SHP77 (cell line): ENCODE measurements around the gene YLPM1.
A peak's percentile ranks its signal among the peaks of the same experiment; 100 is the strongest.

ENCODE experiments used
- DNase-seq, 2 experiments: peaks; one replicate each; lab custom pipeline; 2025; lab: John Stamatoyannopoulos, UW

YLPM1 gene

GRCh38 chr14:74843653-74844052 is 80.5 kb downstream of the YLPM1 start:
- DNase-seq: no peak

DNA sequence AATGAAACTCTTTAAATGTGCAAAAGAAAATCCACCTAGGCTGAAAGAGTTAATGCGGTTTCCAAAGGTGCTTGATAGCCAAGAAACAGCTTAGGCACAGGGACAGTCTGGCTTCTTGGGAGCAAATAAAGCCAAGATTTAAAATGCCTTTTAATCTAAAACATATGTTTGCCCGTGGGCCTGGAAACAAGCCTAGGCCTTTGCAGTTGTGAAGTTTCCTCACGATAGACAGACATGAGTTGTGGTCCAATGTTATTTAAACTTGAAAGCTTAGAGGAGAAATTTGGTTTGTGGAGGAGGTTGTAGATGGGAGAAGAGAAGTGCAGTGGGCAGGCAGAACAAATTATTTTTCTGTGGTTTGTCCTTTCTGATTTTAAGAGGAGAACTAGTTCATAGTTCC is 83.1 kb downstream of the YLPM1 start:
- DNase-seq: no peak

DNA sequence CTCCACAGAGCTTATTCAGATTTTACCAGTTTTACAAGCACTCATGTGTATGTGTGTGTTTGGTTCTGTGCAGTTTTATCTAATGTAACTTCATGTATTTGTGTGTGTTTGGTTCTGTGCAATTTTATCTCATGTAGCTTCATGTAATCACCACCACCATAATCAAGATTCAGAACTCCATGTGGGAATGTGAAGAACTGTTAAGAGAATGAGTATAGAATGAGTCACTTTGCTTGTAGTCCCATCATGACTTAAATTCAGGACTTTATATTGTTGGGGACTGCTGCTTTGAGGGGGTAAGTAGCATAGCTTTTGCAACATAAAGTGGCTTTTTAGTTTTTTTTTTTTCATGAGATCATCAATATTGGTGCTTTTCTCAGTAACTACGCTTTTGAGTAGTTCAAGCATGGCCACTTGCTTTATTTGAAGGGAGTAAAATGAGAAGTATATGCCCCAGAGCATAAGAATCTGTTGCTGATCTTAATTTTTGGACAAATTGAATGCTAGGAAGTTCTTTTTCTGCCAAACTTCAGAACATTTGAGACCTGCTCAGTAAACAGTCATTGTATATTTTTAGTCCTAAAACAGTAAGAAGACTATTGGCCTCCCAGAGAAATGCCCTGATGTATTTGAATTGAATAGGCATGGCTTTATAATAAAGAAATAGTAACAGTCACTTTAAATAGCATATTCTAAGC is 84.0 kb downstream of the YLPM1 start:
- DNase-seq: no peak

DNA sequence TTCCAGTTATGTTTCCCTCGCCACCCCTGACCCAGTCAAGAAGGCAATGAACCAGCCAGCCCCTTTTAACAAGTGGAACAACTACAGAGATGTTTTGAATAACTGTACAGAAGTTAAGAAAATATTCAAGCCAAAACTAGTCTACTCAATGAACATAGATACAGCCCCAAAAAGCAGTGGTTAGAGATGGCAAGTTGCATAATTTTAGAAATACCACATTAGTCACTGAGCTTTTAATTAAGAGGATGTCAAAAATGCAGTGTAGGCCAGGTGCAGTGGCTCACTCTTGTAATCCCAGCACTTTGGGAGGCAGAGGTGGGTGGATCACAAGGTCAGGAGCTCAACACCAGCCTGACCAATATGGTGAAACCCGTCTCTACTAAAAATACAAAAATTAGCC is 85.7 kb downstream of the YLPM1 start:
- no peak for DNase-seq

DNA sequence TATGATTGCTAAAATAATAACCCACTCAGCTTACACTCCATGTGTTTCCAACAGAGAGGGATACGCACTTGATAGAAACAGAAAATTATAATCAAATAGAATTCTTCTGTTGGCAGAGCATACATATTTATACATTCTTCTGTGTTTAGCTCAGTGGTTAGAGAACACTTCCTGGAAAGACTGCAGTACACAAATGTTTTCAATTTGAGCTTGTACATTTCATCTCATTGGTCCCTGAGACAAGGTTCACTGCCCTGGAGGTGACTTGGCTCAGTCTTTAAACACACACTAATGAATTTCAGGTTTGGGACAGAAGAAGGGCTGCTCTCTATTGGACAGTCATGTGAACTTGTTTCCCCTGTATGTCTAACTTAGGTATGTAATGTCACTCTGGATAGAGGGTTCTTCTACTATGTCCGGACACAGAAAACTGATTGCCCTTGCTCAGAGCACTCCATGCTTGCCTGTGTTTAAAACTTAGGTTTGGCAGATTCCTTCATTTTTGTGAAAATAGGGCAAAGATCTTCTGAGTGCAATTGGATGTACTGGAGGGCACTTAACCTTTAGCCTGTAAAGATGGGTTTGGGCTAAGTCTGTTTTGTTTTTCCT is 89.9 kb downstream of the YLPM1 start:
- no peak for DNase-seq

- no peak for DNase-seq
Observed at GRCh38 chr14:74853581-74853980, 90.5 kb downstream of the YLPM1 start.

DNA sequence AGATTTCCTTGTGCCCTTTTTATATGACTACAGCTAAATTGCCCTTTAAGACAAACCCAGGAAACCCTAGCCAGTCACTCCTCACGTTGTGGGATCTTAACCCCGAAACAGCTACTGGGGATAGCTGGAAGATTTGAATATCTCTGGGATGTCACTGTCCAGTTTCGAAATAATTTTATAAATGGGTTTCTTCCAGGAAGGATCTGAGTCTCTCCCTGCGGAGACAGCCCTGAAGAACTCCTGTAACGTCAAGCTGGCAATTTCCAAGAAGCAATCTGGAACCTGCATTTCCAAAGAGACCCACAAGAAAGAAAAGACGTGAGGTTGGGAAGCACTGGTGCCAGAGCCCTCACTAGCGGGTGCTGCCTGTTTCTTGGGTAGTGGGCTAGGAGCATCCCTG is 91.9 kb downstream of the YLPM1 start:
- DNase-seq: no peak

DNA sequence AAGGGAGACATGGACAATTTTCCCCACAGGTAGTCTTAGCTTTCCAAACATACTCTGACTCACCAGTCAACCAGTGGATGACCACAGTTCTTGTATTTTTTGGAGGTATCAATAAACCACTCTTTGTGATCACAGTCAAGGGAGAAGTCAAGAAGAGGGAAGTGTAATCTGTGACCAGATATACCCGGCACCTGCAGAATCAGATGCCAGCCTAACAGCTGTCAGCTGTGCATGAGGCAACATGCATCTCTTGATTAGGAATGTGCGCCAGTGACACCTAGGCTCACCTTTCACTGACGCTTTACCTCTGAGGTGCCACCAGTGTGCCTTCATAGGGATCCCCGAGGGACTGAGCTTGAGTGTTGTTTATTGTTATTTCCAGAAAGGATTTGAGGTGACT is 92.8 kb downstream of the YLPM1 start:
- DNase-seq: no peak

DNA sequence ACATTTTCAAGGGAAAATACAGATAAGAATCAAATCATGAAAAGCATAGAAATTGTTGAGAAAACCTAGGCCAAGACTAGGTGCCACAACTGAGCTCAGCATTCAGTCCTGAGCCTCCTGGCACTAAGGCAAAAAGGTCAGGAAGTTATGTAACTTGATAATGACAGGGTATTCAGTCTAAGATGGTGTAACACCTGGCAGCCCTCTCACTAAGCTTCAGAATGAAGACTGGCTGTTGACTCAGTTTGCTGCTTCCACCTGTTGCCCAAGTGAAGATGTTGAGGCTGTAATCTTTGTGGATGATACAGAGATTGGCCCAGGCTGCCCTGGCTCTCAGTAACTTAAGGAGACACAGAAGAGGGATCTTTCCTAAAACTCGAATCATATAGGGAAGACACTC is 93.2 kb downstream of the YLPM1 start:
- DNase-seq: no peak

GRCh38 chr14:74858022-74858421 is 94.9 kb downstream of the YLPM1 start:
- DNase-seq: no peak

DNA sequence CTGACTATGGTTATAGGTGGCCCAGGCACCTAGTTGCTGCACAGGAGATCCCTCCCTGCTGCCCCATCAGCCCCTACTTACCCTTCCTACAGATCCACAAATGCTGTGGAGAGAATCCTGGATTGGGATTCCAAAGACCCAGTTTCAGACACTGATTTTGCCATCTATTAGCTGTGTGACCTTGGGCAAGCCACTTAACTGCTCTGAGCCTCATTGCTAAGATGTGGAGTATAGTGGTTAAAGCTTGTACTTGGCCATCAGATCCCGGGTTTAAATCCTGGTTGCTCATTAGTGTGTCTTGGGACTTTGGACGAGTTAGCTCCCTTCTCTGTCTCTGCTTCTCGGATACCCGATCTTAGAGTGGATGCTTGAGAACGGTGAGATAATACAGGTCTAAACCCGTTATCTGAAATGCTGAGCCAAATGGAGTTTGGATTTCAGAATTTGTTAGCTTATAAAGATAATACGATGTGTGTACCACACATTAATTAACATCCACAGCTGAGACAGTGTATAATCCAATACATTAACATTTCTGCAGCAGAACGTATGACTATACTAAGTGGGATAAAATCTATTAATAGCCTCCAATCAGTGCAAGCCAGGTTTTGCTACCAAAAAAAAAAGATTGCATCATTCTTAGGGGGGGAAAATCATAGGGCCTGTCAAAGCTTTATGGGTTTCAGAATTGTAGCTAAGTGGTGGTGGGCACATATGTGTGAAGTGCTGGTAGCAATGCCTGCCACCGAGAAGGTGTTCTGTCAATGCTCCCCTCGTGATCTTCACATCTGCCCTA is 96.8 kb downstream of the YLPM1 start:
- DNase-seq: no peak

GRCh38 chr14:74860899-74861733 is 98.0 kb downstream of the YLPM1 start:
- DNase-seq: peak; percentile 63 to 79

DNA sequence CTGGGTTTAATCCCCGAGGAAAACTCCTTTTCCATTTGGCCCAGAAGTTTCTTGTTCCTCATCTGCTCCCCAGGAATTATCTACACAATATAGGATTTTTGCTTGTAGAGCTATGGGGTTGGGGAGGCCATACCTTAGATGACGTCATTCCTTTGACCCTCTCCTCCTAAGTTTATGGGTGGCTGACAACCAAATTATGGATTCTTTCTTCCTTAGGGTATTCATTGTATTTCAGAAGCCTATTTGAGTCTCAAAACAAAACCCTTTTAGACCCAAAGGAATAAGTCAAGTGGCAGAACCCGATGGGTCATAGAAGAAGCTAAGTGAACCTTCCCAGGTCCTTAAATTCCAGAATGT is 98.6 kb downstream of the YLPM1 start:
- DNase-seq: no peak

DNA sequence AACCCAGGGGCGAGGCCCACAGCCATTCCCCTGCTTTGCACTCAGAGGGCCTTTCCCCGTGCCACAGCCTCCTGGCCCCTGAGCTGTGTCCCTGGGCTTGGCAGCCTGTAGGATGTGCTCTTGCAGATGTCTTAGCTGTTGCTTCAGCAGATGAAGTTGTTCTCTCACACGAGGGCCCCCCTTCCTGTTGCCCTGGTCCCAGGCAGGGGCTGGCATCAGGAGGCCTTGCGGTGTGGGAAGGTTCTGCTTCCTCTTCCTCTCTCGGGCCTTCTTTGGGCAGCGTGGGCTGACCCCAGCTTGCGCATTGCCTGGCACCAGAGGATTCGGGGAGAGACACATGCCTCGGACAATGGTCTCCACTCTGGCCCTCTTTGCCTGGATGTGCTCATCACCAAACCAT is 100.2 kb downstream of the YLPM1 start:
- no peak for DNase-seq

DNA sequence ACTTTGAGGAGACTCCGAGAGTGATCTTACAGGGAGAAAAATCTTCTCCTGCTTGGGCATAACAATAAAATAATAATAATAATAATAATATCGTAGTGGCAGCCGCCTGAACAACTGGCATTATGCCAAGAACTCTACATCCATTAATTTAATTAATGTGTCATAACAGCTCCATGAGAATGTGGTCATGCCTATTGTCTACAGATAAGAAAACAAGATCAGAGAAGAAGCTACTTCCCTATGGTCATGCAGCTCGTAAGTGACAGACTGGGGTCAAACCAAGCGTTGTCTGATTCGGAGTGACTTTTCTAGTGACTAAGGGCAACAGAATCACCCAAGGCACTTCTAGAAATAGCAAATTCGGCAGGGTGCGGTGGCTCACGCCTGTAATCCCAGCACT is 101.1 kb downstream of the YLPM1 start:
- no peak for DNase-seq

- no peak for DNase-seq
Observed at GRCh38 chr14:74865156-74865555, 102.0 kb downstream of the YLPM1 start.

GRCh38 chr14:74866708-74867389 is 103.7 kb downstream of the YLPM1 start:
- DNase-seq: no peak

GRCh38 chr14:74867673-74868072 is 104.6 kb downstream of the YLPM1 start:
- DNase-seq: no peak

DNA sequence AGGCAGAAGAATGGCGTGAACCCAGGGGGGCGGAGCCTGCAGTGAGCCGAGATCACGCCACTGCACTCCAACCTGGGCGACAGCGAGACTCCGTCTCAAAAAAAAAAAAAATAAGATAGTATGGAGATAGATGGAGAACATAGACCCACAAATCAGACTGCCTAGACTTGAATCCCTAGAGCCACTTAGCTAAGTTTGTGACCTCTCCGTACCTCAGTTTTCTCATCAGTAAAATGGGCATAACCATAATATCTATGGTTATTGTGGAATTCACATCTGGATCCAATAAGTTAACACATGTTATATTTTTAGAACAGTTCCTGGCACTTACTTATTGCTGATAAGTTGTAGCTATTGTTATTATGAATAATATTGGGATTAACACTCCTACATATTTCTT is 105.6 kb downstream of the YLPM1 start:
- DNase-seq: no peak

DNA sequence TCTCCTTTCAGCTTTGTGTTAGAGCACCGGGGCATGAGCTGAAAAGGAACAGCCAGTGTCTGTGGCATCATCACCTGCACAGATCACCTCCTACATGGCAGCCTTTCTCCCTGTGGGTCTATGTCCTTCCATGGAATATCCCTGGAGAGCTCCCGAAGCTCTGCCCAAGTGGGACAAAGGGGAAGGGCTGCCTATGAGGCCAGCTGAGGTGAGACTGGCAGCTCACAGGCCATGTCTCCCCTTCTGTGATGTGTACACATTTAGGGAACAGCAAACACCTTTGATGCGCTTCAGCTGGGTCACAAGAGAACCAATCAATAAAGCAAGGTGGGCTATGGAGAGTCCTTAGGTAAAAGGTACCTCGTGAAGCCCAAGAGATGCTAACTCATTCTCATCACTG is 108.7 kb downstream of the YLPM1 start:
- DNase-seq: no peak

- DNase-seq: no peak
Observed at GRCh38 chr14:74875204-74875603, 112.1 kb downstream of the YLPM1 start.
